OCI-M2 (cell line): ENCODE measurements around the gene SLC49A3.
"Not testable (repeated sequence)": the region's sequence is repeated elsewhere in the genome, so short reads cannot be mapped to it uniquely, and the experiment has no call there.

Source experiments
- DNase-seq: peaks from one replicate; lab custom pipeline; 2025; ENCODE audit not compliant: unreplicated experiment; lab: John Stamatoyannopoulos, UW

The SLC49A3 gene

GRCh38 chr4:703336-704197 lies 14.6 kb upstream of the SLC49A3 start:
- DNase-seq = no peak

- no peak for DNase-seq
These were observed 13.7 kb upstream of the SLC49A3 start for GRCh38 chr4:702618-703048.

GRCh38 chr4:700587-701264 lies 11.8 kb upstream of the SLC49A3 start:
- no peak for DNase-seq

- DNase-seq = no peak
These were observed 11.0 kb upstream of the SLC49A3 start for GRCh38 chr4:699816-700580.

- not testable (repeated sequence) for DNase-seq
These were observed 5.5 kb upstream of the SLC49A3 start for GRCh38 chr4:694341-694940.

- no peak for DNase-seq
These were observed 4.0 kb upstream of the SLC49A3 start for GRCh38 chr4:692771-693554.

GRCh38 chr4:689723-690122 lies 772 bp upstream of the SLC49A3 start:
- DNase-seq = no peak

GRCh38 chr4:687971-688853 lies 739 bp downstream of the SLC49A3 start:
- no peak for DNase-seq

GRCh38 chr4:687048-687970 lies 1.6 kb downstream of the SLC49A3 start:
- no peak for DNase-seq

- DNase-seq = no peak
These were observed 2.4 kb downstream of the SLC49A3 start for GRCh38 chr4:686413-687040.

- DNase-seq = no peak
These were observed 3.1 kb downstream of the SLC49A3 start for GRCh38 chr4:685679-686412.

GRCh38 chr4:684623-685327 lies 4.2 kb downstream of the SLC49A3 start:
- DNase-seq = no peak

GRCh38 chr4:683982-684622 lies 4.8 kb downstream of the SLC49A3 start:
- DNase-seq = no peak

GRCh38 chr4:683247-683897 lies 5.6 kb downstream of the SLC49A3 start:
- DNase-seq = no peak

- DNase-seq = no peak
These were observed 6.3 kb downstream of the SLC49A3 start for GRCh38 chr4:682490-683172.
